ENCODE results near the gene HSPA6.

- TF ChIP-seq EZH2 (IDR thresholded peaks at IDR 0.05) (no peak), POLR2AphosphoS5 (IDR thresholded peaks at IDR 0.05; ENCODE audit: borderline replicate concordance, low read depth, low read length) (no peak), FOXP2 (optimal IDR thresholded peaks at IDR 0.05; ENCODE audit: control extremely low read depth, extremely low read length, insufficient read depth) (no peak)
Observed at GRCh38 chr1:161549652-161550051, 25.3 kb downstream of the HSPA6 start, which contains the start of gene FCGR3A.
